HG02610 (cell line): ENCODE data around the gene CRTC2.
"Not testable (repeated sequence)": the region's sequence is repeated elsewhere in the genome, so short reads cannot be mapped to it uniquely, and the experiment has no call there.

Experiments used
- ATAC-seq: cut with Tn5 transposase; IDR thresholded peaks from one replicate; pipeline ENCODE4 v1.9.1; 2021; ENCODE audit warnings: mild to moderate bottlenecking, moderate library complexity; ENCODE audit not compliant: unreplicated experiment

Gene CRTC2

GRCh38 chr1:153929981-153930948 is 28.1 kb downstream of the CRTC2 start:
- no peak for ATAC-seq

GRCh38 chr1:153929426-153929825 is 29.0 kb downstream of the CRTC2 start:
- no peak for ATAC-seq

GRCh38 chr1:153928791-153929341 is 29.5 kb downstream of the CRTC2 start:
- no peak for ATAC-seq

- ATAC-seq, result no peak
Observed at GRCh38 chr1:153928245-153928644, 30.2 kb downstream of the CRTC2 start.

GRCh38 chr1:153926405-153926804 is 32.0 kb downstream of the CRTC2 start:
- ATAC-seq, result no peak

- peak; percentile 94 for ATAC-seq
Observed at GRCh38 chr1:153922972-153923925, 35.2 kb downstream of the CRTC2 start, which contains the start of gene GATAD2B. Gene GATAD2B, minus strand, starts transcription at chr1:153922972. Its CDS starts 94,625 bp downstream, at chr1:153828347.

- peak; percentile 14 for ATAC-seq
Observed at GRCh38 chr1:153922076-153922971, 36.1 kb downstream of the CRTC2 start.

GRCh38 chr1:153921803-153922075 is 36.7 kb downstream of the CRTC2 start:
- ATAC-seq, result no peak

GRCh38 chr1:153921080-153921802 is 37.2 kb downstream of the CRTC2 start:
- ATAC-seq, result no peak

GRCh38 chr1:153919876-153920852 is 38.2 kb downstream of the CRTC2 start:
- no peak for ATAC-seq

GRCh38 chr1:153916297-153916696 is 42.1 kb downstream of the CRTC2 start:
- ATAC-seq, result no peak

GRCh38 chr1:153912349-153912748 is 46.1 kb downstream of the CRTC2 start:
- no peak for ATAC-seq

GRCh38 chr1:153910560-153910959 is 47.9 kb downstream of the CRTC2 start:
- not testable (repeated sequence) for ATAC-seq

- no peak for ATAC-seq
Observed at GRCh38 chr1:153908071-153908470, 50.3 kb downstream of the CRTC2 start.

- no peak for ATAC-seq
Observed at GRCh38 chr1:153907134-153907533, 51.3 kb downstream of the CRTC2 start.

- no peak for ATAC-seq
Observed at GRCh38 chr1:153906396-153906795, 52.0 kb downstream of the CRTC2 start.

GRCh38 chr1:153905908-153906307 is 52.5 kb downstream of the CRTC2 start:
- ATAC-seq, result not testable (repeated sequence)

- no peak for ATAC-seq
Observed at GRCh38 chr1:153903841-153904455, 54.5 kb downstream of the CRTC2 start.
